GM12878 (cell line): ENCODE results near the gene ZNF827.

Experiments used
- EP300 ChIP-seq, 2 experiments: fragments of 150-350 bp in 1 of 2; IDR thresholded peaks; 2 replicates each; pipeline ENCODE4 v1.6.1; 2011 to 2012; ENCODE audit warnings: low read depth in 2 of 2, low read length in 2 of 2, borderline replicate concordance in 1 of 2, improper control_type of control experiment in 1 of 2, inconsistent platforms in 1 of 2; ENCODE audit not compliant: control insufficient read depth in 1 of 2
- EZH2 ChIP-seq: IDR thresholded peaks from 2 replicates; pipeline ENCODE4 v1.6.1; 2012; ENCODE audit warnings: low read depth, mild to moderate bottlenecking, control low read depth, inconsistent platforms, low read length, borderline replicate concordance; ENCODE audit not compliant: control insufficient read depth
- FOS ChIP-seq: IDR thresholded peaks from 3 replicates; pipeline ENCODE4 v1.6.1; 2011; ENCODE audit warnings: borderline replicate concordance; ENCODE audit not compliant: insufficient read length; ENCODE audit errors: extremely low read depth
- MEF2A ChIP-seq: IDR thresholded peaks from 2 replicates; pipeline ENCODE4 v1.6.1; 2011; ENCODE audit warnings: low read depth, mild to moderate bottlenecking, low read length, moderate library complexity; ENCODE audit not compliant: insufficient read depth
- MXI1 ChIP-seq: fragments of 150-350 bp; IDR thresholded peaks from 2 replicates; pipeline ENCODE4 v1.6.1; 2011; ENCODE audit warnings: low read depth, mild to moderate bottlenecking, inconsistent platforms, low read length, improper control_type of control experiment
- MYC ChIP-seq: IDR thresholded peaks from 2 replicates; pipeline ENCODE4 v1.6.1; 2011; ENCODE audit warnings: mild to moderate bottlenecking, low read length, moderate library complexity, inconsistent platforms; ENCODE audit not compliant: insufficient read depth, insufficient replicate concordance, insufficient read length, severe bottlenecking
- RFX5 ChIP-seq: IDR thresholded peaks from 2 replicates; pipeline ENCODE4 v1.6.1; 2011; ENCODE audit warnings: low read depth, low read length, improper control_type of control experiment
- SP1 ChIP-seq: IDR thresholded peaks from one replicate; pipeline ENCODE4 v1.6.1; 2011; ENCODE audit warnings: low read depth, low read length
- TAF1 ChIP-seq: IDR thresholded peaks from 2 replicates; pipeline ENCODE4 v1.6.1; 2011; ENCODE audit warnings: mild to moderate bottlenecking, low read depth, low read length, borderline replicate concordance
- TCF7 ChIP-seq: IDR thresholded peaks from 2 replicates; pipeline ENCODE4 v1.6.1; 2014; ENCODE audit warnings: antibody characterized with exemption, borderline replicate concordance
- TF ChIP-seq, protein P1 (sequence below): fragments of 450-650 bp; IDR thresholded peaks from 2 replicates; pipeline ENCODE4 v1.6.1; 2016; ENCODE audit warnings: mild to moderate bottlenecking
- TF ChIP-seq, protein P2 (sequence below): IDR thresholded peaks from 2 replicates; pipeline ENCODE4 v1.6.1; 2012; ENCODE audit warnings: low read length, inconsistent platforms
- TF ChIP-seq, protein P3 (sequence below), 3 experiments: IDR thresholded peaks in 2 of 3; conservative IDR thresholded peaks in 1 of 3; 2 replicates each; pipeline ENCODE4 v1.5.1; 2011; ENCODE audit warnings: low read depth in 3 of 3, low read length in 3 of 3, mild to moderate bottlenecking in 3 of 3, control low read depth in 2 of 3, moderate library complexity in 2 of 3, inconsistent platforms in 1 of 3, mixed read lengths in 1 of 3; ENCODE audit not compliant: control insufficient read depth in 2 of 3, insufficient read depth in 1 of 3; ENCODE audit errors: extremely low read depth in 1 of 3
- TF ChIP-seq, protein P4 (sequence below): fragments of 450-650 bp; IDR thresholded peaks from 2 replicates; pipeline ENCODE4 v1.6.1; 2017; ENCODE audit warnings: mild to moderate bottlenecking, moderate library complexity

DNA sequence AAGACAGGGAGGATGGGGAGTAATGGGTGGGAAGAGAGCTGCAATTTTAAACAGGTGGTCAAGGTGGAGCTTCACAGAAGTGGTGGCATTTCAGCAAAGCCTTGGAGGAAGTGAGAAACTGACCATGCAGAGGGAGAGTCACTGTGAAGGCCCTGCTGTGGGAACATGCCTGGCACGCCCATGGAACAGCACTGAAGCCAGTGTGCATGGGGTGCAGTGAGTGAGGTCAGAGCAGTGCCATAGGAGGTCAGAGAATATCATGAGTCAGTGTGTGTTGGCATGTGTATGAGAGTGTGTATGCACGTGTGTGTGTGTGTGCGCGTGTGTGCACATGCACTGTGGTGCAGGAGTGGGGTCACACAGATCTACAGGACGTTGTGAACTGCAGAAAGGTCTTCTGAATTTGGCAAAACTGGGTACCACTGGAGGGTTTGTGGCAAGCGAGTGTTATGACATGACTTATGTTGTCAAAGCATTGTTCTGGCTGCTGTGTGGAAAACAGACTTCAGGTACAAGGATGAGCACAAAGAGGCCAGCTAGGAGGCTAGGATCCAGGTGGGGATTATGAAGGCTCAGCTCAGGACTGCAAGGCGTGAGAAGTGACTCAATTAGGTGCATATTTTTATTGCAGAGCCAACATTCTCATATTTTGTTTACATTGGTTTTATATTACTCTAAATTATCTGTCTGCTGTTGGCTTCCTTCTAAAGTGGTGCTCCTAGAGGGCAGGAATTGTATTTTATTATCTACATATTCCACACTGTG is 34.0 kb downstream of the ZNF827 start:
- no peak for TF ChIP-seq FOS
- TF ChIP-seq MYC: no peak
- no peak for TF ChIP-seq TCF7
- TF ChIP-seq, protein P1, sequence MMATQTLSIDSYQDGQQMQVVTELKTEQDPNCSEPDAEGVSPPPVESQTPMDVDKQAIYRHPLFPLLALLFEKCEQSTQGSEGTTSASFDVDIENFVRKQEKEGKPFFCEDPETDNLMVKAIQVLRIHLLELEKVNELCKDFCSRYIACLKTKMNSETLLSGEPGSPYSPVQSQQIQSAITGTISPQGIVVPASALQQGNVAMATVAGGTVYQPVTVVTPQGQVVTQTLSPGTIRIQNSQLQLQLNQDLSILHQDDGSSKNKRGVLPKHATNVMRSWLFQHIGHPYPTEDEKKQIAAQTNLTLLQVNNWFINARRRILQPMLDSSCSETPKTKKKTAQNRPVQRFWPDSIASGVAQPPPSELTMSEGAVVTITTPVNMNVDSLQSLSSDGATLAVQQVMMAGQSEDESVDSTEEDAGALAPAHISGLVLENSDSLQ: no peak
- TF ChIP-seq SP1: no peak
- no peak for TF ChIP-seq EP300 (IDR thresholded peaks at IDR 0.05; ENCODE audit: borderline replicate concordance in 1 of 2, control insufficient read depth in 1 of 2, low read depth in 2 of 2, low read length in 2 of 2)
- TF ChIP-seq, protein P2, sequence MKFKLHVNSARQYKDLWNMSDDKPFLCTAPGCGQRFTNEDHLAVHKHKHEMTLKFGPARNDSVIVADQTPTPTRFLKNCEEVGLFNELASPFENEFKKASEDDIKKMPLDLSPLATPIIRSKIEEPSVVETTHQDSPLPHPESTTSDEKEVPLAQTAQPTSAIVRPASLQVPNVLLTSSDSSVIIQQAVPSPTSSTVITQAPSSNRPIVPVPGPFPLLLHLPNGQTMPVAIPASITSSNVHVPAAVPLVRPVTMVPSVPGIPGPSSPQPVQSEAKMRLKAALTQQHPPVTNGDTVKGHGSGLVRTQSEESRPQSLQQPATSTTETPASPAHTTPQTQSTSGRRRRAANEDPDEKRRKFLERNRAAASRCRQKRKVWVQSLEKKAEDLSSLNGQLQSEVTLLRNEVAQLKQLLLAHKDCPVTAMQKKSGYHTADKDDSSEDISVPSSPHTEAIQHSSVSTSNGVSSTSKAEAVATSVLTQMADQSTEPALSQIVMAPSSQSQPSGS: no peak
- TF ChIP-seq MEF2A: no peak
- TF ChIP-seq, protein P3, sequence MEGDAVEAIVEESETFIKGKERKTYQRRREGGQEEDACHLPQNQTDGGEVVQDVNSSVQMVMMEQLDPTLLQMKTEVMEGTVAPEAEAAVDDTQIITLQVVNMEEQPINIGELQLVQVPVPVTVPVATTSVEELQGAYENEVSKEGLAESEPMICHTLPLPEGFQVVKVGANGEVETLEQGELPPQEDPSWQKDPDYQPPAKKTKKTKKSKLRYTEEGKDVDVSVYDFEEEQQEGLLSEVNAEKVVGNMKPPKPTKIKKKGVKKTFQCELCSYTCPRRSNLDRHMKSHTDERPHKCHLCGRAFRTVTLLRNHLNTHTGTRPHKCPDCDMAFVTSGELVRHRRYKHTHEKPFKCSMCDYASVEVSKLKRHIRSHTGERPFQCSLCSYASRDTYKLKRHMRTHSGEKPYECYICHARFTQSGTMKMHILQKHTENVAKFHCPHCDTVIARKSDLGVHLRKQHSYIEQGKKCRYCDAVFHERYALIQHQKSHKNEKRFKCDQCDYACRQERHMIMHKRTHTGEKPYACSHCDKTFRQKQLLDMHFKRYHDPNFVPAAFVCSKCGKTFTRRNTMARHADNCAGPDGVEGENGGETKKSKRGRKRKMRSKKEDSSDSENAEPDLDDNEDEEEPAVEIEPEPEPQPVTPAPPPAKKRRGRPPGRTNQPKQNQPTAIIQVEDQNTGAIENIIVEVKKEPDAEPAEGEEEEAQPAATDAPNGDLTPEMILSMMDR (IDR thresholded peaks at IDR 0.05 in 2 of 3, conservative IDR thresholded peaks at IDR 0.05 in 1 of 3; ENCODE audit: control insufficient read depth in 2 of 3, extremely low read depth in 1 of 3, insufficient read depth in 1 of 3, low read depth in 3 of 3, low read length in 3 of 3): no peak
- TF ChIP-seq EZH2: no peak
- TF ChIP-seq RFX5: no peak
- no peak for TF ChIP-seq MXI1
- TF ChIP-seq, protein P4, sequence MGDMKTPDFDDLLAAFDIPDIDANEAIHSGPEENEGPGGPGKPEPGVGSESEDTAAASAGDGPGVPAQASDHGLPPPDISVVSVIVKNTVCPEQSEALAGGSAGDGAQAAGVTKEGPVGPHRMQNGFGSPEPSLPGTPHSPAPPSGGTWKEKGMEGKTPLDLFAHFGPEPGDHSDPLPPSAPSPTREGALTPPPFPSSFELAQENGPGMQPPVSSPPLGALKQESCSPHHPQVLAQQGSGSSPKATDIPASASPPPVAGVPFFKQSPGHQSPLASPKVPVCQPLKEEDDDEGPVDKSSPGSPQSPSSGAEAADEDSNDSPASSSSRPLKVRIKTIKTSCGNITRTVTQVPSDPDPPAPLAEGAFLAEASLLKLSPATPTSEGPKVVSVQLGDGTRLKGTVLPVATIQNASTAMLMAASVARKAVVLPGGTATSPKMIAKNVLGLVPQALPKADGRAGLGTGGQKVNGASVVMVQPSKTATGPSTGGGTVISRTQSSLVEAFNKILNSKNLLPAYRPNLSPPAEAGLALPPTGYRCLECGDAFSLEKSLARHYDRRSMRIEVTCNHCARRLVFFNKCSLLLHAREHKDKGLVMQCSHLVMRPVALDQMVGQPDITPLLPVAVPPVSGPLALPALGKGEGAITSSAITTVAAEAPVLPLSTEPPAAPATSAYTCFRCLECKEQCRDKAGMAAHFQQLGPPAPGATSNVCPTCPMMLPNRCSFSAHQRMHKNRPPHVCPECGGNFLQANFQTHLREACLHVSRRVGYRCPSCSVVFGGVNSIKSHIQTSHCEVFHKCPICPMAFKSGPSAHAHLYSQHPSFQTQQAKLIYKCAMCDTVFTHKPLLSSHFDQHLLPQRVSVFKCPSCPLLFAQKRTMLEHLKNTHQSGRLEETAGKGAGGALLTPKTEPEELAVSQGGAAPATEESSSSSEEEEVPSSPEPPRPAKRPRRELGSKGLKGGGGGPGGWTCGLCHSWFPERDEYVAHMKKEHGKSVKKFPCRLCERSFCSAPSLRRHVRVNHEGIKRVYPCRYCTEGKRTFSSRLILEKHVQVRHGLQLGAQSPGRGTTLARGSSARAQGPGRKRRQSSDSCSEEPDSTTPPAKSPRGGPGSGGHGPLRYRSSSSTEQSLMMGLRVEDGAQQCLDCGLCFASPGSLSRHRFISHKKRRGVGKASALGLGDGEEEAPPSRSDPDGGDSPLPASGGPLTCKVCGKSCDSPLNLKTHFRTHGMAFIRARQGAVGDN: no peak
- TF ChIP-seq TAF1: no peak
